ENCODE measurements around the gene GARIN5A.

- no peak for TF ChIP-seq EZH2phosphoT487 (IDR thresholded peaks at IDR 0.05; ENCODE audit: low read depth, severe bottlenecking, unreplicated experiment)
- TF ChIP-seq, protein P1, sequence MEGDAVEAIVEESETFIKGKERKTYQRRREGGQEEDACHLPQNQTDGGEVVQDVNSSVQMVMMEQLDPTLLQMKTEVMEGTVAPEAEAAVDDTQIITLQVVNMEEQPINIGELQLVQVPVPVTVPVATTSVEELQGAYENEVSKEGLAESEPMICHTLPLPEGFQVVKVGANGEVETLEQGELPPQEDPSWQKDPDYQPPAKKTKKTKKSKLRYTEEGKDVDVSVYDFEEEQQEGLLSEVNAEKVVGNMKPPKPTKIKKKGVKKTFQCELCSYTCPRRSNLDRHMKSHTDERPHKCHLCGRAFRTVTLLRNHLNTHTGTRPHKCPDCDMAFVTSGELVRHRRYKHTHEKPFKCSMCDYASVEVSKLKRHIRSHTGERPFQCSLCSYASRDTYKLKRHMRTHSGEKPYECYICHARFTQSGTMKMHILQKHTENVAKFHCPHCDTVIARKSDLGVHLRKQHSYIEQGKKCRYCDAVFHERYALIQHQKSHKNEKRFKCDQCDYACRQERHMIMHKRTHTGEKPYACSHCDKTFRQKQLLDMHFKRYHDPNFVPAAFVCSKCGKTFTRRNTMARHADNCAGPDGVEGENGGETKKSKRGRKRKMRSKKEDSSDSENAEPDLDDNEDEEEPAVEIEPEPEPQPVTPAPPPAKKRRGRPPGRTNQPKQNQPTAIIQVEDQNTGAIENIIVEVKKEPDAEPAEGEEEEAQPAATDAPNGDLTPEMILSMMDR (IDR thresholded peaks at IDR 0.05; ENCODE audit: poor library complexity): no peak
- TF ChIP-seq EZH2 (IDR thresholded peaks at IDR 0.05; ENCODE audit: borderline replicate concordance): no peak
Measured at GRCh38 chr19:50430888-50431342, 45.7 kb downstream of the GARIN5A start.

All from hepatocyte (in vitro differentiated cells).